Stimulated activated CD4-positive, alpha-beta T cell treated with anti-CD3 and anti-CD28 coated beads, Interleukin-12 subunit alpha, Interleukin-12 subunit beta, amount 100 ng/mL, for 4 hours (primary cell): ENCODE data around the gene VDAC1.
A peak's percentile ranks its signal among the peaks of the same experiment; 100 is the strongest.
"Not testable (repeated sequence)": the region's sequence is repeated elsewhere in the genome, so short reads cannot be mapped to it uniquely, and the experiment has no call there.

Experiments
- DNase-seq: peaks from one replicate; pipeline ENCODE4 v3.0.0-alpha.2; 2020

The VDAC1 gene

GRCh38 chr5:133994297-133994989, 10.3 kb downstream of the VDAC1 start:
- no peak for DNase-seq

- DNase-seq = no peak
Observed at GRCh38 chr5:133993185-133993936, 11.4 kb downstream of the VDAC1 start.

- no peak for DNase-seq
Observed at GRCh38 chr5:133992429-133993155, 12.2 kb downstream of the VDAC1 start.

- no peak for DNase-seq
Observed at GRCh38 chr5:133991171-133991910, 13.4 kb downstream of the VDAC1 start.

GRCh38 chr5:133990396-133990795, 14.4 kb downstream of the VDAC1 start:
- no peak for DNase-seq

- no peak for DNase-seq
Observed at GRCh38 chr5:133985540-133986180, 19.1 kb downstream of the VDAC1 start.

GRCh38 chr5:133983674-133984073, 21.1 kb downstream of the VDAC1 start:
- DNase-seq = no peak

GRCh38 chr5:133981714-133982113, 23.1 kb downstream of the VDAC1 start:
- DNase-seq = no peak

- no peak for DNase-seq
Observed at GRCh38 chr5:133980652-133981051, 24.1 kb downstream of the VDAC1 start.

GRCh38 chr5:133978943-133979342, 25.8 kb downstream of the VDAC1 start:
- no peak for DNase-seq

- DNase-seq = no peak
Observed at GRCh38 chr5:133977858-133978257, 26.9 kb downstream of the VDAC1 start.

- DNase-seq = no peak
Observed at GRCh38 chr5:133977161-133977787, 27.5 kb downstream of the VDAC1 start.

- not testable (repeated sequence) for DNase-seq
Observed at GRCh38 chr5:133975546-133975945, 29.2 kb downstream of the VDAC1 start.

- DNase-seq = no peak
Observed at GRCh38 chr5:133974142-133974541, 30.6 kb downstream of the VDAC1 start.

- DNase-seq = no peak
Observed at GRCh38 chr5:133970325-133970909, 34.4 kb downstream of the VDAC1 start.

- no peak for DNase-seq
Observed at GRCh38 chr5:133969654-133970324, 35.0 kb downstream of the VDAC1 start.

- peak; percentile 86 for DNase-seq
Observed at GRCh38 chr5:133968204-133968980, 36.4 kb downstream of the VDAC1 start, which contains the start of gene C5orf15. Gene C5orf15 (minus strand): TSS chr5:133968625. CDS start chr5:133968584, 41 bp downstream.

GRCh38 chr5:133967698-133968203, 37.0 kb downstream of the VDAC1 start:
- DNase-seq = no peak

GRCh38 chr5:133967124-133967523, 37.7 kb downstream of the VDAC1 start:
- no peak for DNase-seq

GRCh38 chr5:133966090-133966489, 38.7 kb downstream of the VDAC1 start:
- DNase-seq = no peak
